Panc1 (cell line): ENCODE results near the gene VWA8. TPM values are rescaled to one million over a fixed set of nuclear protein-coding genes. Genes with fewer than 3 reads are reported as not detected.

ENCODE experiments used
- ATAC-seq: fragments of 200-7000 bp; cut with Tn5 transposase; 2 replicates; pipeline ENCODE4 v1.9.1; 2020; ENCODE audit warnings: mild to moderate bottlenecking, moderate library complexity
- BruUV-seq: library from RNA; stranded (reverse); fragments of 400-500 nt; replicated peaks from 2 replicates; lab custom pipeline; 2021; lab: Mats Ljungman, UMichigan
- CTCF ChIA-PET: fragments of 300-600 bp; sonication (Branson Sonifier 250); formaldehyde crosslinking; loops from one replicate; lab custom pipeline; 2022; ENCODE audit warnings: antibody characterized with exemption; lab: Charles Lee
- POLR2A ChIA-PET: fragments of 300-600 bp; sonication (Branson Sonifier 250); formaldehyde crosslinking; loops from one replicate; lab custom pipeline; 2022; ENCODE audit warnings: antibody characterized with exemption; lab: Charles Lee
- DNase-seq: peaks from one replicate; pipeline ENCODE4 v3.0.0-alpha.2; 2010; ENCODE audit warnings: low read depth, low spot score
- H3K27ac ChIP-seq: 2 replicates; pipeline ENCODE4 v1.5.1; 2011; ENCODE audit warnings: mild to moderate bottlenecking, low read length, inconsistent platforms
- H3K27me3 ChIP-seq: fragments of 200-500 bp; sonication (Bioruptor generic); 2 replicates; pipeline ENCODE4 v1.6.0; 2014; ENCODE audit warnings: low read length, inconsistent platforms; ENCODE audit not compliant: control insufficient read depth, insufficient read depth
- H3K36me3 ChIP-seq: fragments of 200-500 bp; sonication (Bioruptor generic); 2 replicates; pipeline ENCODE4 v1.5.1; 2014; ENCODE audit warnings: inconsistent platforms, mild to moderate bottlenecking, low read length, moderate library complexity; ENCODE audit not compliant: control insufficient read depth, insufficient read depth
- H3K4me1 ChIP-seq: 2 replicates; pipeline ENCODE4 v1.5.1; 2011; ENCODE audit warnings: inconsistent platforms, mild to moderate bottlenecking, low read length, moderate library complexity; ENCODE audit not compliant: control insufficient read depth, insufficient read depth
- H3K4me3 ChIP-seq, 2 experiments: 2 replicates each; pipeline ENCODE4 v1.5.1; 2011 to 2012; ENCODE audit warnings: low read depth in 2 of 2, low read length in 2 of 2, mild to moderate bottlenecking in 2 of 2, inconsistent platforms in 1 of 2, moderate library complexity in 1 of 2
- H3K9me3 ChIP-seq: fragments of 200-500 bp; sonication (Bioruptor generic); 2 replicates; pipeline ENCODE4 v1.5.1; 2014; ENCODE audit warnings: low read depth, mild to moderate bottlenecking, inconsistent platforms, low read length, moderate library complexity; ENCODE audit not compliant: control insufficient read depth, insufficient read depth
- POLR2AphosphoS5 ChIP-seq: IDR thresholded peaks from 2 replicates; pipeline ENCODE4 v1.6.1; 2012; ENCODE audit warnings: mild to moderate bottlenecking, low read depth, low read length, moderate library complexity
- SIN3A ChIP-seq: IDR thresholded peaks from 2 replicates; pipeline ENCODE4 v1.6.1; 2012; ENCODE audit warnings: low read depth, mild to moderate bottlenecking, low read length, moderate library complexity, borderline replicate concordance; ENCODE audit not compliant: insufficient read depth
- TCF7L2 ChIP-seq: IDR thresholded peaks from 2 replicates; pipeline ENCODE4 v1.6.1; 2011; ENCODE audit warnings: mild to moderate bottlenecking, low read depth, low read length, inconsistent platforms
- in situ Hi-C: cut with HindIII; loops from 2 replicates; pipeline ENCODE4 v1.10.0; 2016; ENCODE audit warnings: low sequenced_read_pairs, low pct_unique_long_range_greater_than_20kb
- intact Hi-C: fragments of 100-400 bp; cut with micrococcal nuclease; formaldehyde crosslinking; loops from one replicate; pipeline ENCODE4 v1.10.0; 2022; ENCODE audit not compliant: unreplicated experiment
- total RNA-seq: library from RNA; stranded (reverse); gene quantifications from one replicate; pipeline ENCODE4 v1.2.1, GENCODE V29; 2021; ENCODE audit not compliant: unreplicated experiment
- TF ChIP-seq, protein P1 (sequence below): fragments of 450-650 bp; IDR thresholded peaks from 2 replicates; pipeline ENCODE4 v1.5.1; 2017; ENCODE audit warnings: mild to moderate bottlenecking
- TF ChIP-seq, protein P2 (sequence below), 2 experiments: IDR thresholded peaks; 2 replicates each; pipeline ENCODE4 v1.6.1; 2011 to 2012; ENCODE audit warnings: low read depth in 2 of 2, control low read depth in 1 of 2, low read length in 1 of 2, mild to moderate bottlenecking in 1 of 2, moderate library complexity in 1 of 2; ENCODE audit not compliant: insufficient read depth in 1 of 2

Gene VWA8
- total RNA-seq, 1 experiment from 2014 or later = 11.2 TPM

DNA sequence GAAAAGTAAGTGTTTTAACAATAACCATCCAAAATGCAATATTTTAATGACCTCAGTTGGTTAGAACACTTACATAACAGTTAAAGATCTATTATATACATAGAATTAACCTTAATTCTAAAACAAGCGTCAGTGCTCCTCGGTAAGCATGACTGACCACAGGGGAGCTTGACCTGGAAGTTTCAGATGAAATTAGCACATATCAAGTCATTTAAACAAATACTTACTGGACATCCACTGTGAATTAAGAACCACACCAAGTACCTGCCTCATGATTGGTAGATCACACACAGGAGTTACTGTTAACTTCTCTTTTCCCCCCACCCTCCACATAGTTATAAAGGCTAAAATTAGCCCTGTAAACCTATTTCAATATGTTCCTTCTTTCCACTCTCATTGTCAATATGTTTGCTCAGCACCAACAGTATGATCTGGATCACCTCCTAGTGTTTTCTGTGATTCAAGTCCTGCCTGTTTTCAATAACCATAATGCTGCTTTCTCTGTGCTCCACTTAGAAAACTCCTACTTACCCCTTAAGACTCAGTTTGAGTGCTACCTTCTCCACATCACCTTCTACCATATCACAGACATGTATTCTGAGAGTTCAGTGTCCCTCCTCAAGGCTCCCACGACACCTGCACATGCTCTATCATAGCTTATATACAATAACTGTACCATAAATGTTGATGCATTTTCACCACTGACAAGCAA, 209.0 kb downstream of the VWA8 start:
- BruUV-seq = no TSS peak
- POLR2A ChIA-PET = no interaction called here
- Histone ChIP-seq H3K27me3 (no peaks in the 10 kb centered on the region), H3K4me3 (no peak overlapping the region), H3K9me3 (no peaks in the 10 kb centered on the region), H3K36me3 (no peaks in the 10 kb centered on the region), H3K4me1 (no peaks in the 10 kb centered on the region), H3K27ac (no peak overlapping the region)
- CTCF ChIA-PET = no interaction called here
- in situ Hi-C loops (no loop called here), intact Hi-C loops (no loop called here)
- no peak for DNase-seq
- no peak for ATAC-seq
- TF ChIP-seq, protein P1, sequence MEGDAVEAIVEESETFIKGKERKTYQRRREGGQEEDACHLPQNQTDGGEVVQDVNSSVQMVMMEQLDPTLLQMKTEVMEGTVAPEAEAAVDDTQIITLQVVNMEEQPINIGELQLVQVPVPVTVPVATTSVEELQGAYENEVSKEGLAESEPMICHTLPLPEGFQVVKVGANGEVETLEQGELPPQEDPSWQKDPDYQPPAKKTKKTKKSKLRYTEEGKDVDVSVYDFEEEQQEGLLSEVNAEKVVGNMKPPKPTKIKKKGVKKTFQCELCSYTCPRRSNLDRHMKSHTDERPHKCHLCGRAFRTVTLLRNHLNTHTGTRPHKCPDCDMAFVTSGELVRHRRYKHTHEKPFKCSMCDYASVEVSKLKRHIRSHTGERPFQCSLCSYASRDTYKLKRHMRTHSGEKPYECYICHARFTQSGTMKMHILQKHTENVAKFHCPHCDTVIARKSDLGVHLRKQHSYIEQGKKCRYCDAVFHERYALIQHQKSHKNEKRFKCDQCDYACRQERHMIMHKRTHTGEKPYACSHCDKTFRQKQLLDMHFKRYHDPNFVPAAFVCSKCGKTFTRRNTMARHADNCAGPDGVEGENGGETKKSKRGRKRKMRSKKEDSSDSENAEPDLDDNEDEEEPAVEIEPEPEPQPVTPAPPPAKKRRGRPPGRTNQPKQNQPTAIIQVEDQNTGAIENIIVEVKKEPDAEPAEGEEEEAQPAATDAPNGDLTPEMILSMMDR = no peak
- TF ChIP-seq SIN3A = no peak
- no peak for TF ChIP-seq POLR2AphosphoS5
- TF ChIP-seq, protein P2, sequence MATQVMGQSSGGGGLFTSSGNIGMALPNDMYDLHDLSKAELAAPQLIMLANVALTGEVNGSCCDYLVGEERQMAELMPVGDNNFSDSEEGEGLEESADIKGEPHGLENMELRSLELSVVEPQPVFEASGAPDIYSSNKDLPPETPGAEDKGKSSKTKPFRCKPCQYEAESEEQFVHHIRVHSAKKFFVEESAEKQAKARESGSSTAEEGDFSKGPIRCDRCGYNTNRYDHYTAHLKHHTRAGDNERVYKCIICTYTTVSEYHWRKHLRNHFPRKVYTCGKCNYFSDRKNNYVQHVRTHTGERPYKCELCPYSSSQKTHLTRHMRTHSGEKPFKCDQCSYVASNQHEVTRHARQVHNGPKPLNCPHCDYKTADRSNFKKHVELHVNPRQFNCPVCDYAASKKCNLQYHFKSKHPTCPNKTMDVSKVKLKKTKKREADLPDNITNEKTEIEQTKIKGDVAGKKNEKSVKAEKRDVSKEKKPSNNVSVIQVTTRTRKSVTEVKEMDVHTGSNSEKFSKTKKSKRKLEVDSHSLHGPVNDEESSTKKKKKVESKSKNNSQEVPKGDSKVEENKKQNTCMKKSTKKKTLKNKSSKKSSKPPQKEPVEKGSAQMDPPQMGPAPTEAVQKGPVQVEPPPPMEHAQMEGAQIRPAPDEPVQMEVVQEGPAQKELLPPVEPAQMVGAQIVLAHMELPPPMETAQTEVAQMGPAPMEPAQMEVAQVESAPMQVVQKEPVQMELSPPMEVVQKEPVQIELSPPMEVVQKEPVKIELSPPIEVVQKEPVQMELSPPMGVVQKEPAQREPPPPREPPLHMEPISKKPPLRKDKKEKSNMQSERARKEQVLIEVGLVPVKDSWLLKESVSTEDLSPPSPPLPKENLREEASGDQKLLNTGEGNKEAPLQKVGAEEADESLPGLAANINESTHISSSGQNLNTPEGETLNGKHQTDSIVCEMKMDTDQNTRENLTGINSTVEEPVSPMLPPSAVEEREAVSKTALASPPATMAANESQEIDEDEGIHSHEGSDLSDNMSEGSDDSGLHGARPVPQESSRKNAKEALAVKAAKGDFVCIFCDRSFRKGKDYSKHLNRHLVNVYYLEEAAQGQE (IDR thresholded peaks at IDR 0.05; ENCODE audit: insufficient read depth in 1 of 2, low read depth in 2 of 2, low read length in 1 of 2) = no peak

DNA sequence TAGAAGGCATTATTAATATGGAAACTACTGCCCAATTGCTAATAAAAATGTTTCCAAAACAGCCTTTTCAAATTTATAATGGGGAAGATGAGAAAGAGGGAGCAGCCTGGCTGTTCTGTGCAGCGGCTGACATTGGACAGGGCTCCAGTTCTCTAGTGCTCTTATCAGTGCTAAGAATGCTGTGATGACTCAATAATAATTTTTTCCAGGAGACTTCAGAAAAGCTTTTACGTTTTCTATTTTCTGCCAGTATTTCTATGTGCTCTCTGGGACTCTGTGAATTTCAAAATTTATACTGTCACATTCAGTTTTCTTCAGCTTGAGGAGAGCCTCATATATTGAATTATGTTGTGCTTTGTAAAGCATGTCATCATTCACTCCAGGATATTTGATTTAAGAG, 209.6 kb downstream of the VWA8 start:
- TF ChIP-seq TCF7L2 = no peak
- no peak overlapping the region for H3K27ac ChIP-seq
- BruUV-seq = no TSS peak
- no peak overlapping the region for H3K4me3 ChIP-seq
- H3K36me3 ChIP-seq = no peaks in the 10 kb centered on the region
- no peaks in the 10 kb centered on the region for H3K4me1 ChIP-seq
- ATAC-seq (no peak), DNase-seq (no peak)
- ChIA-PET CTCF (no interaction called here), POLR2A (no interaction called here)
- in situ Hi-C loops = no loop called here
- H3K27me3 ChIP-seq = no peaks in the 10 kb centered on the region
- H3K9me3 ChIP-seq = no peaks in the 10 kb centered on the region
- intact Hi-C loops = no loop called here

DNA sequence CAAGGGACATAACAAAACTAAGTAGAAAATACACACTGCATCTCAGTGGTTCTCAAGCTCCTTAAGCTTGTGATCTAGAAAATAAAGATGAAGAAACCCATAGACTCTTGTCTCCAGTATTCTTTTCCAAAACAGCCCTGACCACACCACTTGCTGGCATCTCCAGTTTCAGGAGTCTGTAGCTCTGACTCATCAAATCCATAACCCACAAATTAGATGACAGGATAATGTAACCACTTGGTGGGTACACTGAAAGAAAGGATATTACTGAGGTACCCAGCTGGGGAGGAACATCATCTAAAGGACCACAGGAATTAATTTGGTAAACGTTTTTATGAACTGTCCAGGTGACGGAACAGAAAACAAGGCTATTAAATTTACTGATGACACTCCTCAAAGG, 214.7 kb downstream of the VWA8 start:
- no peak overlapping the region for H3K4me3 ChIP-seq
- H3K36me3 ChIP-seq = no peaks in the 10 kb centered on the region
- DNase-seq = no peak
- no peak overlapping the region for H3K27ac ChIP-seq
- intact Hi-C loops = no loop called here
- CTCF ChIA-PET = no interaction called here
- TF ChIP-seq SIN3A (no peak), TCF7L2 (no peak), POLR2AphosphoS5 (no peak)
- TF ChIP-seq, protein P2 (IDR thresholded peaks at IDR 0.05; ENCODE audit: insufficient read depth in 1 of 2, low read depth in 2 of 2, low read length in 1 of 2) = no peak
- TF ChIP-seq, protein P1 = no peak
- no peak for ATAC-seq
- no peaks in the 10 kb centered on the region for H3K4me1 ChIP-seq
- BruUV-seq = no TSS peak
- in situ Hi-C loops = no loop called here
- H3K27me3 ChIP-seq = no peaks in the 10 kb centered on the region
- H3K9me3 ChIP-seq = no peaks in the 10 kb centered on the region
- POLR2A ChIA-PET = no interaction called here
